H9 (cell line): Measurements from ENCODE around the gene NBPF26. TPM values are rescaled to one million over a fixed set of nuclear protein-coding genes. Genes with fewer than 3 reads are reported as not detected.
"Not testable (repeated sequence)": the region's sequence is repeated elsewhere in the genome, so short reads cannot be mapped to it uniquely, and the experiment has no call there.

Experiments used
- DNase-seq: peaks from one replicate; pipeline ENCODE4 v3.0.0-alpha.2; 2017
- H2AFZ ChIP-seq: one replicate; pipeline ENCODE4 v1.6.1; 2013; ENCODE audit warnings: mild to moderate bottlenecking, low read length, control low read depth, moderate library complexity
- H2AK5ac ChIP-seq: 2 replicates; pipeline ENCODE4 v1.6.1; 2013; ENCODE audit warnings: low read length, control low read depth, mixed read lengths; ENCODE audit not compliant: insufficient read length
- H2BK120ac ChIP-seq: one replicate; pipeline ENCODE4 v1.6.1; 2013; ENCODE audit warnings: low read depth, mild to moderate bottlenecking, low read length, control low read depth, inconsistent platforms; ENCODE audit not compliant: poor library complexity, severe bottlenecking
- H2BK12ac ChIP-seq: 2 replicates; pipeline ENCODE4 v1.6.1; 2013; ENCODE audit warnings: low read length, control low read depth, mixed read lengths, low read depth; ENCODE audit not compliant: insufficient read length
- H2BK15ac ChIP-seq: 2 replicates; pipeline ENCODE4 v1.6.1; 2013; ENCODE audit warnings: low read depth, low read length, control low read depth
- H2BK20ac ChIP-seq: one replicate; pipeline ENCODE4 v1.6.1; 2013; ENCODE audit warnings: low read depth, mild to moderate bottlenecking, low read length, control low read depth, inconsistent platforms; ENCODE audit not compliant: poor library complexity, severe bottlenecking
- H2BK5ac ChIP-seq: 2 replicates; pipeline ENCODE4 v1.6.1; 2013; ENCODE audit warnings: low read length, control low read depth, mixed read lengths; ENCODE audit not compliant: insufficient read length
- H3K14ac ChIP-seq: 2 replicates; pipeline ENCODE4 v1.6.1; 2013; ENCODE audit warnings: low read length, control low read depth; ENCODE audit not compliant: insufficient read depth
- H3K18ac ChIP-seq: 2 replicates; pipeline ENCODE4 v1.6.1; 2013; ENCODE audit warnings: low read depth, mild to moderate bottlenecking, mixed read lengths, low read length, control low read depth; ENCODE audit not compliant: insufficient read length
- H3K23ac ChIP-seq: 2 replicates; pipeline ENCODE4 v1.6.1; 2013; ENCODE audit warnings: low read length, control low read depth, mixed read lengths, low read depth; ENCODE audit not compliant: insufficient read length
- H3K23me2 ChIP-seq: 2 replicates; pipeline ENCODE4 v1.6.1; 2013; ENCODE audit warnings: low read depth, mild to moderate bottlenecking, mixed read lengths, low read length, control low read depth; ENCODE audit not compliant: insufficient read length, poor library complexity, severe bottlenecking
- H3K27ac ChIP-seq: 2 replicates; pipeline ENCODE4 v1.5.1; 2013; ENCODE audit warnings: low read length, control low read depth, mixed read lengths, low read depth; ENCODE audit not compliant: insufficient read length
- H3K27me3 ChIP-seq: 2 replicates; pipeline ENCODE4 v1.6.1; 2013; ENCODE audit warnings: low read length, control low read depth, inconsistent platforms; ENCODE audit not compliant: insufficient read depth
- H3K4ac ChIP-seq: 2 replicates; pipeline ENCODE4 v1.6.1; 2013; ENCODE audit warnings: low read depth, mild to moderate bottlenecking, control low read depth, inconsistent platforms, low read length, moderate library complexity
- H3K4me1 ChIP-seq: 2 replicates; pipeline ENCODE4 v1.6.1; 2013; ENCODE audit warnings: low read length, control low read depth, inconsistent platforms; ENCODE audit not compliant: insufficient read depth
- H3K4me2 ChIP-seq: 2 replicates; pipeline ENCODE4 v1.6.1; 2013; ENCODE audit warnings: low read length, control low read depth, mixed read lengths; ENCODE audit not compliant: insufficient read length, insufficient read depth
- H3K56ac ChIP-seq: 2 replicates; pipeline ENCODE4 v1.6.1; 2013; ENCODE audit warnings: low read depth, mild to moderate bottlenecking, mixed read lengths, low read length, control low read depth; ENCODE audit not compliant: insufficient read length
- H3K79me1 ChIP-seq: 2 replicates; pipeline ENCODE4 v1.6.1; 2013; ENCODE audit warnings: low read depth, mild to moderate bottlenecking, moderate library complexity, low read length, control low read depth, inconsistent platforms; ENCODE audit not compliant: insufficient read depth, poor library complexity, severe bottlenecking
- H3K79me2 ChIP-seq: 2 replicates; pipeline ENCODE4 v1.6.1; 2013; ENCODE audit warnings: low read length, control low read depth, inconsistent platforms; ENCODE audit not compliant: insufficient read depth
- H3K9ac ChIP-seq: 2 replicates; pipeline ENCODE4 v1.6.1; 2013; ENCODE audit warnings: low read length, control low read depth, mixed read lengths; ENCODE audit not compliant: insufficient read length; ENCODE audit errors: extremely low read depth
- H3K9me3 ChIP-seq: one replicate; pipeline ENCODE4 v1.6.1; 2013; ENCODE audit warnings: low read depth, low read length, inconsistent platforms; ENCODE audit not compliant: control insufficient read depth
- H3T11ph ChIP-seq: one replicate; pipeline ENCODE4 v1.6.1; 2013; ENCODE audit warnings: mild to moderate bottlenecking, low read length, control low read depth, inconsistent platforms
- H4K20me1 ChIP-seq: one replicate; pipeline ENCODE4 v1.6.1; 2013; ENCODE audit not compliant: control insufficient read depth, insufficient read length, insufficient read depth
- H4K5ac ChIP-seq: 2 replicates; pipeline ENCODE4 v1.6.1; 2013; ENCODE audit warnings: low read depth, mild to moderate bottlenecking, mixed read lengths, low read length, control low read depth; ENCODE audit not compliant: insufficient read length
- H4K8ac ChIP-seq: replicated peaks from 2 replicates; pipeline ENCODE4 v1.6.1; 2013; ENCODE audit warnings: low read length, control low read depth, mixed read lengths, low read depth; ENCODE audit not compliant: insufficient read length
- H4K91ac ChIP-seq: 2 replicates; pipeline ENCODE4 v1.6.1; 2013; ENCODE audit warnings: low read depth, mild to moderate bottlenecking, moderate library complexity, mixed read lengths, low read length, control low read depth; ENCODE audit not compliant: insufficient read length
- H3K27ac Mint-ChIP-seq, 3 experiments: 2 replicates in 2 of 3; 3 replicates in 1 of 3; pipeline ENCODE4 v1.8.0; 2020 to 2021; ENCODE audit warnings: mixed read lengths in 3 of 3, mild to moderate bottlenecking in 1 of 3, moderate library complexity in 1 of 3
- H3K27me3 Mint-ChIP-seq: 2 replicates; pipeline ENCODE4 v1.8.0; 2021; ENCODE audit warnings: low read depth, mild to moderate bottlenecking, moderate library complexity, mixed read lengths
- H3K36me3 Mint-ChIP-seq, 3 experiments: 2 replicates in 2 of 3; 3 replicates in 1 of 3; pipeline ENCODE4 v1.8.0; 2020 to 2021; ENCODE audit warnings: low read depth in 3 of 3, mixed read lengths in 3 of 3; ENCODE audit not compliant: insufficient read depth in 1 of 3
- H3K4me1 Mint-ChIP-seq, 2 experiments: 2 replicates each; pipeline ENCODE4 v1.8.0; 2020; ENCODE audit warnings: mixed read lengths in 2 of 2
- H3K4me3 Mint-ChIP-seq, 2 experiments: 2 replicates in 1 of 2; 3 replicates in 1 of 2; pipeline ENCODE4 v1.8.0; 2020 to 2021; ENCODE audit warnings: mild to moderate bottlenecking in 2 of 2, mixed read lengths in 2 of 2, moderate library complexity in 1 of 2
- H3K9me3 Mint-ChIP-seq, 2 experiments: 2 replicates in 1 of 2; 3 replicates in 1 of 2; pipeline ENCODE4 v1.8.0; 2020; ENCODE audit warnings: mild to moderate bottlenecking in 2 of 2, mixed read lengths in 2 of 2, moderate library complexity in 1 of 2
- WGBS: extraction: QIAGEN DNeasy Blood & Tissue Kit; methylation state at CpG from one replicate; pipeline ENCODE4 v1.1.7; 2013; ENCODE audit warnings: missing lambda C conversion rate, low lambda C conversion rate, mixed read lengths; ENCODE audit not compliant: insufficient read length; ENCODE audit errors: extremely low coverage; 5-methylcytosine and 5-hydroxymethylcytosine counted together
- total RNA-seq: library from RNA; stranded (reverse); gene quantifications from 2 replicates; pipeline ENCODE4 v1.2.1, GENCODE V29; 2021

NBPF26 gene
- total RNA-seq, 1 experiment from 2014 or later = 9.9 TPM

- H3K79me2 ChIP-seq, DNase-seq, H2BK12ac ChIP-seq, H3K4me1 Mint-ChIP-seq, H2BK5ac ChIP-seq, H3K27ac ChIP-seq, H4K91ac ChIP-seq, H2AFZ ChIP-seq, H4K5ac ChIP-seq, H3K27me3 ChIP-seq, H2BK120ac ChIP-seq, H3T11ph ChIP-seq, H3K18ac ChIP-seq, H3K27ac Mint-ChIP-seq, H3K4me3 Mint-ChIP-seq, H3K4ac ChIP-seq, H3K14ac ChIP-seq, H3K9me3 ChIP-seq, H3K36me3 Mint-ChIP-seq, H3K27me3 Mint-ChIP-seq, H2BK15ac ChIP-seq, H3K23me2 ChIP-seq, H2AK5ac ChIP-seq, H3K56ac ChIP-seq, H3K9ac ChIP-seq, H3K9me3 Mint-ChIP-seq, H3K23ac ChIP-seq, H3K4me1 ChIP-seq, H3K79me1 ChIP-seq, H4K20me1 ChIP-seq, H2BK20ac ChIP-seq, H3K4me2 ChIP-seq, H4K8ac ChIP-seq: not testable (repeated sequence)
- WGBS = no CpG with 5 or more reads among the region's 2 CpGs
Measured at GRCh38 chr1:120685622-120686021, 38.1 kb upstream of the NBPF26 start.

GRCh38 chr1:120687250-120687649 lies 36.5 kb upstream of the NBPF26 start:
- H2BK20ac ChIP-seq, H3K36me3 Mint-ChIP-seq, H2BK15ac ChIP-seq, H2BK12ac ChIP-seq, H4K8ac ChIP-seq, H3K4me3 Mint-ChIP-seq, H2AFZ ChIP-seq, H3K18ac ChIP-seq, H4K20me1 ChIP-seq, H3K23me2 ChIP-seq, H3K56ac ChIP-seq, H3K27ac Mint-ChIP-seq, H3K79me2 ChIP-seq, H3K27me3 ChIP-seq, H2BK5ac ChIP-seq, DNase-seq, H4K5ac ChIP-seq, H4K91ac ChIP-seq, H3K14ac ChIP-seq, H2BK120ac ChIP-seq, H3K23ac ChIP-seq, H3K27ac ChIP-seq, H3K4ac ChIP-seq, H3K27me3 Mint-ChIP-seq, H3K4me1 Mint-ChIP-seq, H3K9me3 Mint-ChIP-seq, H3K4me2 ChIP-seq, H3K4me1 ChIP-seq, H3K9ac ChIP-seq, H3K79me1 ChIP-seq, H3T11ph ChIP-seq, H2AK5ac ChIP-seq, H3K9me3 ChIP-seq: not testable (repeated sequence)
- WGBS = no CpG with 5 or more reads among the region's 6 CpGs
